HG03439 (cell line): ENCODE measurements around the gene DPEP1.
"Not testable (repeated sequence)": the region's sequence is repeated elsewhere in the genome, so short reads cannot be mapped to it uniquely, and the experiment has no call there.

Experiments used
- ATAC-seq: cut with Tn5 transposase; IDR thresholded peaks from one replicate; pipeline ENCODE4 v1.9.1; 2021; ENCODE audit warnings: mild to moderate bottlenecking, moderate library complexity; ENCODE audit not compliant: unreplicated experiment

Gene DPEP1

GRCh38 chr16:89613231-89613953 is at the start of gene DPEP1:
Gene DPEP1 (plus strand): TSS chr16:89613642. CDS start chr16:89630411, 16,769 bp downstream.
- no peak for ATAC-seq

GRCh38 chr16:89564476-89565255 is 48.8 kb upstream of the DPEP1 start:
- ATAC-seq, result no peak

- ATAC-seq, result no peak
Observed at GRCh38 chr16:89565256-89565505, 48.3 kb upstream of the DPEP1 start.

- ATAC-seq, result no peak
Observed at GRCh38 chr16:89565506-89566372, 47.7 kb upstream of the DPEP1 start.

- no peak for ATAC-seq
Observed at GRCh38 chr16:89567656-89568594, 45.5 kb upstream of the DPEP1 start.

GRCh38 chr16:89569506-89570341 is 43.7 kb upstream of the DPEP1 start:
- no peak for ATAC-seq

- ATAC-seq, result no peak
Observed at GRCh38 chr16:89570342-89570923, 43.0 kb upstream of the DPEP1 start.

GRCh38 chr16:89570983-89571598 is 42.4 kb upstream of the DPEP1 start:
- ATAC-seq, result not testable (repeated sequence)

- ATAC-seq, result no peak
Observed at GRCh38 chr16:89571636-89572035, 41.8 kb upstream of the DPEP1 start.

- ATAC-seq, result no peak
Observed at GRCh38 chr16:89572073-89572484, 41.4 kb upstream of the DPEP1 start.

- no peak for ATAC-seq
Observed at GRCh38 chr16:89572485-89573205, 40.8 kb upstream of the DPEP1 start.

- no peak for ATAC-seq
Observed at GRCh38 chr16:89573826-89574680, 39.4 kb upstream of the DPEP1 start.

- no peak for ATAC-seq
Observed at GRCh38 chr16:89574681-89575246, 38.7 kb upstream of the DPEP1 start.

- no peak for ATAC-seq
Observed at GRCh38 chr16:89575247-89576152, 37.9 kb upstream of the DPEP1 start, which contains the start of gene CPNE7. Gene CPNE7 (plus strand): TSS chr16:89575758. CDS start chr16:89575898, 140 bp downstream.

- no peak for ATAC-seq
Observed at GRCh38 chr16:89576153-89577054, 37.0 kb upstream of the DPEP1 start.
